IMR-90 (cell line): ENCODE measurements around the gene RERE. TPM values are rescaled to one million over a fixed set of nuclear protein-coding genes. Genes with fewer than 3 reads are reported as not detected.

Experiments
- ATAC-seq: fragments of 200-7000 bp; cut with Tn5 transposase; 2 replicates; pipeline ENCODE4 v1.9.1; 2020; ENCODE audit warnings: low read depth, mild to moderate bottlenecking, moderate library complexity
- BruUV-seq: library from RNA; stranded (reverse); fragments of 400-500 nt; replicated peaks from 2 replicates; lab custom pipeline; 2021; lab: Mats Ljungman, UMichigan
- CTCF ChIA-PET: fragments of 300-600 bp; formaldehyde crosslinking; extraction: SDS; loops from one replicate; lab custom pipeline; 2021; ENCODE audit warnings: antibody characterized with exemption; lab: Yijun Ruan, JAX
- POLR2A ChIA-PET: fragments of 300-600 bp; sonication (Branson Sonifier 250); formaldehyde crosslinking; loops from one replicate; lab custom pipeline; 2022; ENCODE audit warnings: antibody characterized with exemption; ENCODE audit not compliant: unreplicated experiment; lab: Charles Lee
- DNase-seq: peaks from one replicate; pipeline ENCODE4 v3.0.0; 2013
- H2AFZ ChIP-seq: replicated peaks from 2 replicates; pipeline ENCODE3; 2013; ENCODE audit warnings: low read length, mild to moderate bottlenecking; ENCODE audit not compliant: poor library complexity
- H2AK5ac ChIP-seq: 2 replicates; pipeline ENCODE4 v1.6.1; 2013; ENCODE audit warnings: low read depth, low read length, inconsistent platforms
- H2AK9ac ChIP-seq: replicated peaks from 2 replicates; pipeline ENCODE3; 2013; ENCODE audit warnings: mild to moderate bottlenecking, low read depth, low read length, moderate library complexity; ENCODE audit not compliant: poor library complexity
- H2BK120ac ChIP-seq: 2 replicates; pipeline ENCODE4 v1.6.1; 2013; ENCODE audit warnings: low read depth, low read length, inconsistent platforms
- H2BK15ac ChIP-seq: 3 replicates; pipeline ENCODE4 v1.6.1; 2013; ENCODE audit warnings: low read depth, low read length, inconsistent platforms
- H2BK20ac ChIP-seq: 2 replicates; pipeline ENCODE4 v1.6.1; 2013; ENCODE audit warnings: low read depth, mild to moderate bottlenecking, inconsistent platforms, low read length, moderate library complexity
- H2BK5ac ChIP-seq: 2 replicates; pipeline ENCODE4 v1.6.1; 2013; ENCODE audit warnings: mild to moderate bottlenecking, low read depth, low read length, inconsistent platforms; ENCODE audit not compliant: poor library complexity, severe bottlenecking
- H3K14ac ChIP-seq: replicated peaks from 2 replicates; pipeline ENCODE4 v1.6.1; 2013; ENCODE audit warnings: low read depth, low read length, inconsistent platforms
- H3K18ac ChIP-seq: 2 replicates; pipeline ENCODE4 v1.6.1; 2013; ENCODE audit warnings: low read depth, low read length, control low read depth
- H3K23ac ChIP-seq: 2 replicates; pipeline ENCODE4 v1.6.1; 2013; ENCODE audit warnings: low read depth, low read length, inconsistent platforms
- H3K27ac ChIP-seq: 2 replicates; pipeline ENCODE4 v1.5.1; 2013; ENCODE audit warnings: mild to moderate bottlenecking, control low read depth, low read length; ENCODE audit not compliant: insufficient read depth
- H3K27me3 ChIP-seq: 2 replicates; pipeline ENCODE4 v1.6.1; 2013; ENCODE audit warnings: low read length; ENCODE audit not compliant: control insufficient read depth, insufficient read depth
- H3K36me3 ChIP-seq: 2 replicates; pipeline ENCODE4 v1.6.1; 2013; ENCODE audit warnings: low read length, mixed read lengths; ENCODE audit not compliant: control insufficient read depth, insufficient read depth
- H3K4ac ChIP-seq: 2 replicates; pipeline ENCODE4 v1.6.1; 2013; ENCODE audit warnings: low read depth, low read length, inconsistent platforms
- H3K4me1 ChIP-seq: 2 replicates; pipeline ENCODE4 v1.6.1; 2013; ENCODE audit warnings: low read length, mixed read lengths; ENCODE audit not compliant: control insufficient read depth, insufficient read depth
- H3K4me2 ChIP-seq: 2 replicates; pipeline ENCODE4 v1.6.1; 2013; ENCODE audit warnings: low read depth, mild to moderate bottlenecking, control low read depth, low read length, moderate library complexity
- H3K4me3 ChIP-seq: 2 replicates; pipeline ENCODE4 v1.5.1; 2013; ENCODE audit warnings: low read depth, mild to moderate bottlenecking, control low read depth, low read length, moderate library complexity; ENCODE audit not compliant: insufficient read depth
- H3K56ac ChIP-seq: 2 replicates; pipeline ENCODE4 v1.6.1; 2013; ENCODE audit warnings: low read length, inconsistent platforms; ENCODE audit not compliant: insufficient read depth; ENCODE audit errors: extremely low read depth
- H3K79me1 ChIP-seq, 2 experiments: 2 replicates each; pipeline ENCODE4 v1.6.1; 2013; ENCODE audit warnings: low read length in 2 of 2, inconsistent platforms in 1 of 2, low read depth in 1 of 2
- H3K9ac ChIP-seq: 2 replicates; pipeline ENCODE4 v1.6.1; 2013; ENCODE audit warnings: low read depth, low read length, control low read depth
- H3K9me1 ChIP-seq: 2 replicates; pipeline ENCODE4 v1.6.1; 2013; ENCODE audit warnings: low read length, inconsistent platforms; ENCODE audit not compliant: insufficient read depth
- H3K9me3 ChIP-seq: 2 replicates; pipeline ENCODE4 v1.6.1; 2013; ENCODE audit warnings: low read length; ENCODE audit not compliant: control insufficient read depth, insufficient read depth
- H4K20me1 ChIP-seq: 2 replicates; pipeline ENCODE4 v1.6.1; 2013; ENCODE audit warnings: low read length, inconsistent platforms; ENCODE audit not compliant: insufficient read depth
- H4K5ac ChIP-seq: 2 replicates; pipeline ENCODE4 v1.6.1; 2013; ENCODE audit warnings: mild to moderate bottlenecking, low read depth, low read length, control low read depth
- H4K8ac ChIP-seq, 2 experiments: 2 replicates each; pipeline ENCODE4 v1.6.1; 2013; ENCODE audit warnings: low read depth in 2 of 2, low read length in 2 of 2, control low read depth in 1 of 2, inconsistent platforms in 1 of 2
- H4K91ac ChIP-seq: 2 replicates; pipeline ENCODE4 v1.6.1; 2013; ENCODE audit warnings: low read depth, low read length, inconsistent platforms; ENCODE audit not compliant: insufficient read depth
- BHLHE40 ChIP-seq: fragments of 150-350 bp; IDR thresholded peaks from 2 replicates; pipeline ENCODE4 v1.6.1; 2016; ENCODE audit warnings: mild to moderate bottlenecking, low read depth, low read length
- FOS ChIP-seq: fragments of 150-350 bp; IDR thresholded peaks from 2 replicates; pipeline ENCODE4 v1.6.1; 2016; ENCODE audit warnings: low read depth, low read length
- MAFK ChIP-seq: IDR thresholded peaks from 2 replicates; pipeline ENCODE4 v1.6.1; 2012; ENCODE audit warnings: low read depth, low read length, improper control_type of control experiment
- NFE2L2 ChIP-seq: fragments of 150-350 bp; IDR thresholded peaks from 2 replicates; pipeline ENCODE4 v1.6.1; 2016; ENCODE audit warnings: low read depth, mild to moderate bottlenecking, low read length
- SMC3 ChIP-seq: fragments of 150-350 bp; IDR thresholded peaks from 2 replicates; pipeline ENCODE4 v1.6.1; 2016; ENCODE audit warnings: low read depth, mild to moderate bottlenecking, antibody characterized with exemption, low read length, moderate library complexity
- WGBS, 2 experiments: methylation state at CpG; one replicate each; pipeline versions ENCODE4 v1.1.5 to v1.1.7; 2013; ENCODE audit warnings: missing lambda C conversion rate in 2 of 2; ENCODE audit not compliant: insufficient read length in 1 of 2; ENCODE audit errors: extremely low coverage in 2 of 2; 5-methylcytosine and 5-hydroxymethylcytosine counted together
- dilution Hi-C: fragments of 300-500 bp; cut with HindIII; formaldehyde crosslinking; loops from one replicate; pipeline ENCODE4 v1.14.3; 2018; ENCODE audit warnings: low sequenced_read_pairs; ENCODE audit not compliant: unreplicated experiment
- in situ Hi-C: fragments of 300-500 bp; cut with MboI; formaldehyde crosslinking; loops from 3 replicates; pipeline ENCODE4 v1.14.3; 2019; ENCODE audit warnings: low sequenced_read_pairs, inconsistent platforms, mixed read lengths
- intact Hi-C: fragments of 100-400 bp; cut with micrococcal nuclease; formaldehyde crosslinking; loops from 2 replicates; pipeline ENCODE4 v1.10.0; 2022
- polyA plus RNA-seq, 3 experiments: library from polyadenylated mRNA; depleted of rRNA; stranded (reverse); fragments of >200 nt; gene quantifications; 2 replicates each; pipeline ENCODE4 v1.2.3, GENCODE V29; 2012; ENCODE audit warnings: low replicate concordance in 1 of 3
- total RNA-seq: library from RNA; depleted of rRNA; stranded (reverse); fragments of >200 nt; gene quantifications from 2 replicates; pipeline ENCODE4 v1.2.3, GENCODE V29; 2012

The RERE gene
- total and polyA plus RNA-seq, 2 of the 4 experiments (the other 2 are of a cell fraction), result 11.5 to 25.1 TPM

DNA sequence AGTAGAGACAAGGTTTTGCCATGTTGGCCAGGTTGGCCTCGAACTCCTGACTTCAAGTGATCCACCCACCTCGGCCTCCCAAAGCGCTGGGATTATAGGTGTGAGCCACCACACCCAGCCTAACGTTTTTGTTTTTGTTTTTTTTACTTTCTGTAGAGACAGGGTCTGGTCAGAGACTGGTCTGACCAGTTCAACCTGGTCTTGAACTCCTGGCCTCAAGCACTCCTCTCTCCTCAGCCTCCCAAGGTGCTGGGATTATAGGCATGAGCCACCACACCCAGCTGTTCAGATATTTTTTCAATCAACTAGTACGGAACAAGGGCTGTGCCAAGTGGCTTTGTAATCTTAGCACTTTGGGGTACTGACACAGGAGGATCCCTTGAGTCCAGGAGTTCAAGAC, 209.5 kb downstream of the RERE start:
- Histone ChIP-seq H3K9ac (no peak overlapping the region), H4K8ac (no peak overlapping the region), H3K27ac (no peak overlapping the region), H3K79me1 (peaks cover 25 to 31% of the 10 kb centered on the region in 2 experiments), H3K4me2 (no peak overlapping the region), H3K56ac (no peak overlapping the region), H3K9me1 (peaks cover 7% of the 10 kb centered on the region; the same call in 1 of the 2 replicates), H4K5ac (no peak overlapping the region), H3K23ac (no peak overlapping the region), H2AK9ac (no peak overlapping the region), H2BK15ac (no peak overlapping the region), H3K14ac (no peak overlapping the region), H3K27me3 (no peaks in the 10 kb centered on the region), H3K4ac (no peak overlapping the region), H2BK120ac (no peak overlapping the region), H4K20me1 (peaks cover 7% of the 10 kb centered on the region), H2BK20ac (no peak overlapping the region), H2AK5ac (0 out of 2 replicates have a peak overlapping the region, but pooled peaks have one; percentile 9), H2AFZ (no peak overlapping the region), H3K36me3 (peaks cover 2% of the 10 kb centered on the region; the same call in 1 of the 2 replicates), H4K91ac (no peak overlapping the region), H3K4me3 (no peak overlapping the region), H3K9me3 (no peaks in the 10 kb centered on the region), H2BK5ac (no peak overlapping the region), H3K4me1 (peaks cover 2% of the 10 kb centered on the region), H3K18ac (no peak overlapping the region)
- no CpG with 5 or more reads among the region's 5 CpGs for WGBS, 2 experiments
- TF ChIP-seq SMC3 (no peak), NFE2L2 (no peak), BHLHE40 (no peak), MAFK (no peak), FOS (no peak)
- ChIA-PET POLR2A (no interaction called here), CTCF (interaction anchor here (0.6 kb wide), 1 partner anchor 474 kb away, joined by 3 read pairs; no protein-coding TSS in a partner anchor)
- in situ Hi-C loops (no loop called here), intact Hi-C loops (no loop called here), dilution Hi-C loops (no loop called here)
- ATAC-seq (no peak), DNase-seq (no peak)
- no TSS peak for BruUV-seq
